ENCODE measurements around the gene COPS6.

Gene COPS6

DNA sequence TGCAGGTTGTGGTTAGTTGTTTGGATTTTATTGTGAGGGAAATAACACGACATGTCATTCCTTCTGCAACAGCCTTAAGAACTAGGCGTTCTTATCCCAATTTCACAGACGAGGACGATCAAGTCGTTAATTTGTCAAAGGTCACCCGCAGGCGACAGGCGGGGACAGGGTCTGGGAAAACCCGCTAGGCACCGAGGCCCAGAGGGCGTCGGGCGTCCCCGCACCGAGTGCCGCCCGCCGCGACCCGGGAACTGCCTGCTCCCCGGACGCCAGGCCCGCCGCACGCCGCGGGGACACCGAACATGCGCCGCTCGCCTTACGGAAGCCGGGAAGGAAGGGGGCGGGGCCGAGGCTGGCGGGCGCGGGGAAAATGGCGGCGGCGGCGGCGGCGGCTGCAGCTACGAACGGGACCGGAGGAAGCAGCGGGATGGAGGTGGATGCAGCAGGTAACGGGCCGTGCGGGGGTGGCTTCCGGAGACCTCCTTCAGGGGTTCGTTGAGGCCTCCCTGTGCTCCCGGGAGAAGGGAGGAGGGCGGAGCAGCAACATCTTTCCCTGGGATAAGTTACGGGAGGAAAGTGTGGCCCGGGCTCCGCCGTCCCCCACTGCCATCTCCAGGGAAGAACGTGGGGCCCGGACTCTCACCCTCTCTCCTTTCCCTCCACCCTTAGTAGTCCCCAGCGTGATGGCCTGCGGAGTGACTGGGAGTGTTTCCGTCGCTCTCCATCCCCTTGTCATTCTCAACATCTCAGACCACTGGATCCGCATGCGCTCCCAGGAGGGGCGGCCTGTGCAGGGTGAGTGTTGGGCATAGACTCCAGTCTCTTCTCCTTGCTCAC, at the start of gene COPS6:
Gene COPS6 (plus strand): TSS at position 349 of the 837 bp plus-strand sequence. CDS start 22 bp downstream, at position 371.
- DNase-seq, result peak; percentile 91

DNA sequence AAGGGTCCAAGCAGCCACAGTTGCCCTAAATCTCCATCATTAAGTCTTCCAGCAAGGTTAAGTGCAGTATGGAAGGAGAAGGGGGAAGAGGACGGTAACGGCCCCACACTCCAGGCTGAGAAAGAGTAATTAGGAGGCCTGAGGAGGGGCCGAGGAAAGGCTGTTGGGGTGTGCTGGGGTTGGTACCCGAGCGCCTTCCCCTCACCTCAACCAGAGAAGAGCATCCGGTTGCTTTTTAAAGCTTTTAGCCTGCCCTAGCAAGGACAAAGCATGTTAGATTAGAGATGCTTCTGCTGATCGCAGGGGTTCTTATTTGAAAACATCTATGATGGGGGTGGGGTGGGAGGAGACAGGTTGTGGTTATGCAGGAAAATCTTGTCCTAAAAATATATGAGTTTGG, 48.2 kb upstream of the COPS6 start:
- no peak for DNase-seq

DNA sequence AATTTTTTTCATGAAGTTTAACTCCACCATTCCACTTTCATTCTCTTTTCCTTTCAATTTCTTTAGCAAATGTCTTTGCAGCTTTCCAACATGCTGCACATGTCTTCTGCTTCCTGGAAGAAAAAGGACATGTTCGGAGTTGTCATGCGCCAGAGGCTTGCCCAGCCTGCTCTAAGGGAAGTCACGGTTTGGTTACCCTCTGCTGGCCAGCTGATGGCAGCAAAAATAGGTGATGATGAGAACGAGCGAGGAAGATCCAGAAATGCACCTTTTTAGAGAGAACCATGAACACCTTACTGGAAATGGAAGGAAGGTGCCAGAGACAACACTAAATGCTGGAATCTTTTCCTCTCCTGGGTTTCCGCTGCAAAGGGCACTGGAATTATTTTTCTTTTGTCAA, 44.1 kb upstream of the COPS6 start:
- DNase-seq, result no peak

DNA sequence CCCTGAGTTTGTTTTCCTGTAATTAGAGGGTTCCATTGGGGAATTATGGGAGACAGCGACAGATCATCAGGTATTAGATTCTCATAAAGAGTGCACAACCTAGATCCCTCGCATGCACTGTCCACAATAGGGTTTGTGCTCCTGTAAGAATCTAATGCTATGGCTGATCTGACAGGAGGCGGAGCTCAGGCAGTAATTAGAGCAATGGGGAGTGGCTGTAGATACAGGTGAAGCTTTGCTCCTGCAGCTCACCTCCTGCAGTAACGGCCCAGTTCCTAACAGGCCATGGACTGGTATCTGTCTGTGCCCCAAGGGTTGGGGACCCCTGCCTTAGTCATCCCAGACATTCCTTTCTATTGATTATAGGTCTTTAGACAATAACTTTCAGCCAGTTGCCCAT, 40.1 kb upstream of the COPS6 start:
- no peak for DNase-seq

DNA sequence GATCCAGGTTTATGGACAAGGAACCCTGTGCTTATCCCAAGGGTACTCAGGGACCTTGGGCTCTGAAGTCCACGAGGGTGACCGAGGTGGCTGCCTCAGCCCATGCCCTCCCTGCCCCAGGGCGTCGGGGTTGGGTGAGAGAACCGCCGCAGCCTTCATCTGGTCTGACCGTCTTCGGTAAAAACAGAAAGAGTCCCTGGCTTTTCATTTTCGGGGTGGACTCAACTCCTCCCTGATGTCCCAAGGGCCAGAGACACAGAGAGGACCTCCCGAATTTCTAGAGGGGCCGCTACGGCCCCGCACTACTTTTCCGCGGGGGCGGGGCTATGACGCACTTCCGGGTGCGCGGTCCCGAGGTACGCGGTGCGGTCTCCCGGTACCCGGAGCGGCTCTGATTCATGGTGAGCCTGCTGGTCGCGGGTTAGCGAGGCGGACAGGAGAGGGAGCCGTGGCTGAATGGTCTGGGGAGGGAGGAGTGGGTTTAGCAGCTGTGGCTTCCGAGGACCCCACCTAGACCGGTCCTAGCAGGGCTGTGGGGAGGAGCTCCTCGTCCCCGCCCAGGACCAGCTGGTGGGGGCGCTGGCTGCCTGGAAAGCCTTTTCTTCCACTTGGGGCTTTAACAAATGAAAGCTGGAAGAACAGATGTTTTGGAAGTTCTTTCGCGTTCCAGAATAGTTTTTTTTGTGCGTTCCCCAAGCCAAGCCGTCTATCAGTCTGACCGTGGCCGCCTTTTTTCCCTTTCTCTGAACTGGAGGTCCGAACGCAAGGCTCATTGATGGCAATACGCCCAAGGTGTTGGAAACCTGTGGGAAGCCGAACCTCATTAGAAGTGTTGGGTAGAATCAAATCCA, 39.1 kb upstream of the COPS6 start, which contains the start of gene ZSCAN21:
Gene ZSCAN21 (plus strand): TSS at position 334 of the 851 bp plus-strand sequence. CDS start 7,233 bp downstream, outside the sequence.
- peak; percentile 95 for DNase-seq

DNA sequence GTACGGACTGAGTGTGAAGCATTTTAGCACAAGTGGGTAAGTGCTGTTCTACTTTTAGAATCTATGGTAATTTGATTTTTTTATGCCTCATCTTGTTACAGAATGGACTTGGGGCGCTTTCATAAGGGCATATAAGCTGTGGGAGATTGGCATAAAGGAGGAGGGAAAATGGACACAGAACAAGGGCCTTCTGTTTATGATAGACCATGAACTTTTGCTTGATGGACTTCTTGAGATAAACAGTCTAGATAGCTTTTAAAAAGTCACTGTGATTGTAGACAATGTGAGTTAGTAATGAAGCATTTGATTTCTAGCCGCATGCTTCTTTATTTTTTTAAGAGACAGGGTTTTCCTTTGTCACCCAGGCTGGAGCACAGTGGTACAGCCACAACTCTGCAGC, 37.2 kb upstream of the COPS6 start:
- no peak for DNase-seq

DNA sequence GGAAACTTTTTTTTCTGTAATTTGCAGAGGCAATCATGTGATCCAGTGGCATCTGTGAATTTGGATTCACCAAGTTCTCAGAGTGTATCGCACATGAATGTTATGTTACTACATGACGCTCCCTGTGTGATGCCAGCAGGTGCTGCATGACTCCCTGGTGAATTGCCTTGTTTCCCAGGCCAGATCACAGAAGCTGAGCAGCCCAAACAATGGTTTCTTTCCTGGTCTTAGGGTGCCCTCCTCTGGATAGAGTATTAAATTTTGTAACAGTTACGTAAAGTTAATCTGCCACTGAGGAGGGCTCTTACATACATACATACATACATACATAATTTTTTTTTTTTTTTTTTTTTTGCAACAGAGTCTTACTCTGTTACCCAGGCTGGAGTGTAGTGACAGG, 35.6 kb upstream of the COPS6 start:
- peak; percentile 57 for DNase-seq

DNA sequence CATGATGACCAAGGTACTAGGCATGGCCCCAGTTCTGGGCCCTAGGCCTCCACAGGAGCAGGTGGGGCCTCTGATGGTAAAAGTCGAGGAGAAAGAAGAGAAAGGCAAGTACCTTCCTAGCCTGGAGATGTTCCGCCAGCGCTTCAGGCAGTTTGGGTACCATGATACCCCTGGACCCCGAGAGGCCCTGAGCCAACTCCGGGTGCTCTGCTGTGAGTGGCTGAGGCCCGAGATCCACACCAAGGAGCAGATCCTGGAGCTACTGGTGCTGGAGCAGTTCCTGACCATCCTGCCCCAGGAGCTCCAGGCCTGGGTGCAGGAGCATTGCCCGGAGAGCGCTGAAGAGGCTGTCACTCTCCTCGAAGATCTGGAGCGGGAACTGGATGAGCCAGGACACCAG, 31.8 kb upstream of the COPS6 start:
- DNase-seq, result no peak

DNA sequence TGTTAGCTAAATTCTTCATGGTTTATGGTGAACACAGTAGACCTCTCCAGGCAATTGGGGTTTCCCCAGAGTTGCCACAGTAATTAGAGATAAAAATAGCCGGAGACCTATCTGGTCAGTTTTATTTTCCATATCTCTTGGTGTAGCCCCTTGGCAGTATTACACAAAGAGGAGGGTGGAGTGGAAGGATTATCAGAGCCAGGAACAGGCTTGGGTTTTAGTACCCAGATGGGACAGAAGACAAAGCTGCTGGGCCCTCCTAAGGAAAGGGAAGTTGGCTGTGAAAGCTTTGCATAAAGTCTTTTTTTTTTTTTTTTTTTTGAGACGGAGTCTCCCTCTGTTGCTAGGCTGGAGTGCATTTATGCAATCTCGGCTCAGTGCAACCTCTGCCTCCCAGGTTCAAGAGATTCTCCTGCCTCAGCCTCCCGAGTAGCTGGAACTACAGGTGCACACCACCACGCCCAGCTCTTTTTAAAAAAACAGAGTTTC, 29.5 kb upstream of the COPS6 start:
- no peak for DNase-seq

DNA sequence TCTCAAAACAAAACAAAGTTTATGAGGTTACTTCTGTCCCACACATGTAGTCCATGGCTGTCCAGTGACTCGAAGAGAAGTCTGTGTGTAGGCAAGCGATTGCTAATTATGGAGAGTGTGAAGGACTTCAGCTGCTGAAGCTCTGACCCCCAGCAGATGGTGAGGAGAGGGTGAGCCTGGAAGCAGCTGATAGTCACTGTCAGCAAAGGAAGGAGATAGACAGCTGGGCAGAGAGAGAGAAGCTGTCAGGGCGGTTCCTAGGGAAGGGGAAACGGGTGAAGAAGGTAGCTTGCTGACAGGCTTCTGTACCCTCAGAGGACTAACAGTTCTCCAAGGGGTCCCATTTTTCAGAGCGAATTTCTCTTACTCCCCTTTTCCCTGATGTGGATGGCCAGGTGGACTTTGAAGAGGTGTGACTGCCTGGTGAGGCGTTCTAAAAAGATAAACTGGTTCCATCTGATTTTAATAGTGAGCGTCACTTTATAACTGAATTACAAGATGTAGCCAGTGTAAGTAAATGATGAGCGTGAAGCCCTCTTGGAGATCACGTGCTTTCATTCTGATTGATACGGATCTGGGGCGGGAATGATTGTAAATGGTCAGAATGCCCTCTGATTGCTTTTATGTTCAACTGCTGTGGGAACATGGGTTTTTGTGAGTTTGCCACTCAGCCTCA, 27.1 kb upstream of the COPS6 start:
- DNase-seq, result no peak

DNA sequence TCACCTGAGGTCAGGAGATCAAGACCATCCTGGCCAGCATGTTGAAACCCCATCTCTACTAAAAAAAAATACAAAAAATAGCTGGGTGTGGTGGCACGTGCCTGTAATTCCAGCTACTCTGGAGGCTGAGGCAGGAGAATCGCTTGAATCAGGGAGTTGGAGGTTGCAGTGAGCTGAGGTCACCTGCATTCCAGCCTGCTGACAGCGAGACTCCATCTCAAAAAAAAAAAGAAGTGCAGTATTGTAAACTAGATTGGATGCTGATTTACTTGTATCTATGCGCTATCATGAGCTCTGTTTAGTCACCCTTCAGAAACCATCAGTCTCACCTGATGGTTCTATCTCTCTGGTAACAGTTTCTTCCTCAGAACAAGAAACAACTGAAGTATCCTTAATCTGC, 25.4 kb upstream of the COPS6 start:
- DNase-seq, result no peak

DNA sequence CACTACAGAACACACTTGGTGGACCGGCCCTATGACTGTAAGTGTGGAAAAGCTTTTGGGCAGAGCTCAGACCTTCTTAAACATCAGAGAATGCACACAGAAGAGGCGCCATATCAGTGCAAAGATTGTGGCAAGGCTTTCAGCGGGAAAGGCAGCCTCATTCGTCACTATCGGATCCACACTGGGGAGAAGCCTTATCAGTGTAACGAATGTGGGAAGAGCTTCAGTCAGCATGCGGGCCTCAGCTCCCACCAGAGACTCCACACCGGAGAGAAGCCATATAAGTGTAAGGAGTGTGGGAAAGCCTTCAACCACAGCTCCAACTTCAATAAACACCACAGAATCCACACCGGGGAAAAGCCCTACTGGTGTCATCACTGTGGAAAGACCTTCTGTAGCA, 24.6 kb upstream of the COPS6 start:
- DNase-seq, result no peak

DNA sequence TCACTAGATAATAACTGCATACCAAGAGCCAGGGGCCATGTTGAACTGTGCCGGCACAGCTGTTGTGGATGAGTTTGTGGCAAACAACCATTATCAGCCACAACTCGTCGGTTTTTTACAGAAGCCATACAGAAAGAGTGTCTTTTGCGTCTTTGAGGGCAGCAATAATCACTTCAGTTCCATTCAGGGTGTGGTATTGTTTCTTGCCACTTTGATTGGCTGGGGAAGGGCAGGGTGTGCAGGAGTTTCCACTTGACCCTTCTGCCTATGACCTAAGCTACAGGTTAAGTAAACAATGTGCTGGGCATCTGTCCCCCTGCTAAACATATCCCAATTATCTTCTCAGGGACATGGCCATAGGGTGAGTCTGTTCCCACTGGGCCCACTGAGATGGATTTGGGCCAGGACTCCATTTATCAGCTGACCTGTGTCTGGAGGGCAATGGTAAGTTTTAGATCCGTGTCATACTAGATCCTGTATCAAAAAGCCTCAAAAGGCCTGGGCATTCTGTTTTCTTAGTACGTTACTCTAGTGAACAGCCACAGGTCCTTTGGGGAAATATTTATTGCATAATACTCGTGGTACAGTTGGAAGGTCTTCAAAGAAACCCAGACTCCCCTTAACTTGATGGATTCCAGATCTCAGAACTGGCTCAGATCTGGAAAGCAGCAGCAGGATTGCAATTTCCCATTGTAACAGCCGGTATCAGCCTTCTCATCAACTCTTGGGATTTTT, 23.1 kb upstream of the COPS6 start:
- no peak for DNase-seq

DNA sequence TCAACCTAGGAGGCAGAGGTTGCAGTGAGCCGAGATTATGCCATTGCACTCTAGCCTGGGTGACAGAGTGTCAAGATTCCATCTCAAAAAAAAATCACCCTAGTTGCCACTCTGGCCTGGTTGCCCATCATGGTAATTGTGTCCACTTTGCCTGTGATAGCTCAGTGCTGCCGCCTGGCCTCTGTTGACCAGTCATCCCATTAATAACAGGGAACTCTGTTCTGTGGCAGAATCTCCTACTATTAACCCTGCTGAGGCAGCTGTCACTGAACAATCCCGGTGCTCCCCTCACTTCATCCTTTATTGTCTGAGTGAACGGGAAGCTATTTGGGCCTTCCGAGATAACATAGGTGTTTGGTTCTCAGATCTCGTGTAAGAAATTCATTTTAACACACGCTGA, 21.8 kb upstream of the COPS6 start:
- no peak for DNase-seq

DNA sequence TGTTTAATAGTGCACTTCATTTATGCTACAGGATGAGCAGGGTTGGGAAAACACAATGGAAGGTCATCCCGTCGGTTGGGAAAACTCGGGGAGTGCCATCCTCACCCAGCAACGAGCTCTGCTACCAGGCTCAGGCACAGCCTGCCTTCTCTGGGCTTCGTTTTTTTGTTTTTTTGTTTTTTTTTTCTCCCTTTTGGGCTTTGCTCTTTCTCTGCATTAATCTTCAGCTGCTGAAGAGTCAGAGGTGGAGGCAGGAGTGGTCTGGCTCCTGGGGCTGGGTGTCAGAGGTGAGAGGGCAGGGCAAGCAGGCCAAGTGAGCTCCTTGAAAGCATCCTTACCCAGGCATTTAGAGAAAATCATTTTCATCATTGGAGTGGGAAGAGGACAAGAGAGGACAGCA, 18.8 kb upstream of the COPS6 start:
- DNase-seq, result no peak

DNA sequence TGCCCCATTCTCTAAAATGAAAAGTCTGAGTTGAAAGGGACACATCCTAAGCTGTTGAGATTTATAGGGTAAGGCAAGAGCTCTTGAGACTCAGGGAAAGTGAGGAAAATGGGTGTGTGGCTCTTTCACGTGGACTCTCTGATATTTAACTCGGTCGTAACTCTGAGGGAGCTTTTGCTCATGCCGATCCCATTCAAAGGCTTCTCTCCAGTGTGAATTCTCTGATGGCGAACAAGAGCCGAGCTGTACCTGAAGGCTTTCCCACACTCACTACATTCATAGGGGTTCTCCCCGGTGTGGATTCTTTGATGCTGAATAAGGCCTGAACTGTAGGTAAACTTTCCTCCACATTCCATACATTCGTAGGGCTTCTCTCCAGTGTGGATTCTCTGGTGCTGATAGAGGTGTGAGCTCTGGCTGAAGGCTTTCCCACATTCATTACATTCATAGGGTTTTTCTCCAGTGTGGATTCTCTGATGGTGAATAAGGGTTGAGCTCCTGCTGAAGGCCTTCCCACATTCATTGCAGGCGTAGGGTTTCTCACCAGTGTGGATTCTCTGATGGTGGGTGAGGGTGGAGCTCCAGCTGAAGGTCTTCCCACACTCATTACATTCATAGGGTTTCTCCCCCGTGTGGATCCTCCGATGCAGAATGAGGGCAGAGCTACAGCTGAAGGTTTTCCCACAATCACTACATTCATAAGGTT, 17.6 kb upstream of the COPS6 start:
- DNase-seq, result no peak

DNA sequence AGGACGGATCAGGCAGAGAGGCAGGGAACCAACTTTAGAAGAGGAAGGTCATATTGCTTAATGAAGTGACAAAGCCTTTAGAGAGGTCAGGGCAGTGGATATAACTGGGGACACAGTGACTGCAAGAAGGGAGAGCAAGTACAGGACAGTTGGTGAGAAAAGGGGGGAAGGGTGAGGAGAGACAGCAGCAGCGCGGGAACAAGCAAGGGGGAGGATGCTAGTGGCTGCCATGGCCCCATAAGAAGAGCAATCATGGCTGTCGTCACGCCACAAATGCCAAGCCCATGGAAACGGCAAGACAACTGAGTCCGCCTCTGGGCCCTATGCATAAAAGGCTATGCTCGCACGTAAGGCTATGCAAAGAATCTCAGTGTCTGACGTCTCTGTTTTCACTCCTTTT, 16.3 kb upstream of the COPS6 start:
- no peak for DNase-seq

DNA sequence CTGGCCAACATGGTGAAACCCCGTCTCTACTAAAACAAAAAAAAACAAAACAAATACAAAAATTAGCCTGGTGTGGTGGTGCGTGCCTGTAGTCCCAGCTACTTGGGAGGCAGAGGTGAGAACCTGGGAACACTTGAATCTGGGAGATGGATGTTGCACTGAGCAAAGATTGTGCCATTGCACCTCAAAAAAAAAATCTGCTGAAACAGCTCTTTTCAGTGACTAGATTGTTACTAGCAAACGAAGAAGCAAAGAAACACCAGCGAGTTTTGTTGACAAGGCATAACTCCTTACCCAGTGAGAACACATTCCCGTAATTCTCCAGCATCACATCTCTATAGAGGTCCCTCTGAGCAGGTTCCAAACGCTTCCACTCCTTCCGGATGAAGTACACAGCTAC, 13.9 kb upstream of the COPS6 start:
- DNase-seq, result no peak

DNA sequence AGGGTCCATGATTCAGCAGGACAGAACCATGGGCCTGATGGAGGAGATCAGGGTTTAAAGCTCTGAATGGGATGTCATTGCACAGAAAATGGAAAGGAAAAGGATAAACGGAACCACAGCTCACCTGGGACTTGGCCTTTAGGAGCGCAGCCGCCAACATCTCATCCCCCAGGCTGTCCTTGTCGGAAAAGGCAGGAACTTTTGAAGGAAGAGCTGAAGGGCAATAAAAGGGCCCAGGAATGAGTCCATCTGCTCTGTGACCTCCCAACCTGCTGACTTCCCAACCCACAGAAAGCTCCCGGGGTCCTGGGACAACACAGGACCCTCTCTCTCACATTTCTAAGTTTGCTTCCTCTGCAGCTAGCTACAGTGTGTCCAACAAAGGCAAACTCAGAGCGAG, 13.4 kb upstream of the COPS6 start:
- no peak for DNase-seq

DNA sequence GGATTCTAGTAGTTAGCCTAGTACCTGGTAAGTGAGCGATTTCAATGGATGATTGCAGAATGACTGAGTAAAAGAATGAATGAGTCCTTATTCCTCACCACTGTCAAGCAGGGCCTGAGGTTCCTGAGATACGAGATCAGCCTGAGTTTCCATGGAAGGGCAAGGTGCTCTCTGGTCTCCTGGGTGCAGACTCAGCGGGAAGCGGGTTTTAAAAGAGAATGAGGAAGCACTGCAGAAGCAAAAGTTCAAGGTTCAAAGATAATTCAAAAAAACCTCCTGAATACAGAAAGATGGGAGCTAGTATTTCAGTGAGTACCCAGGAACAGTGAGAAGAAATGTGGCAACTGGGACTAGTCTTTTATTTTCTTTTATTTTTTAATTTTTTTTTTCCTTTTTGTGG, 11.6 kb upstream of the COPS6 start:
- no peak for DNase-seq

DNA sequence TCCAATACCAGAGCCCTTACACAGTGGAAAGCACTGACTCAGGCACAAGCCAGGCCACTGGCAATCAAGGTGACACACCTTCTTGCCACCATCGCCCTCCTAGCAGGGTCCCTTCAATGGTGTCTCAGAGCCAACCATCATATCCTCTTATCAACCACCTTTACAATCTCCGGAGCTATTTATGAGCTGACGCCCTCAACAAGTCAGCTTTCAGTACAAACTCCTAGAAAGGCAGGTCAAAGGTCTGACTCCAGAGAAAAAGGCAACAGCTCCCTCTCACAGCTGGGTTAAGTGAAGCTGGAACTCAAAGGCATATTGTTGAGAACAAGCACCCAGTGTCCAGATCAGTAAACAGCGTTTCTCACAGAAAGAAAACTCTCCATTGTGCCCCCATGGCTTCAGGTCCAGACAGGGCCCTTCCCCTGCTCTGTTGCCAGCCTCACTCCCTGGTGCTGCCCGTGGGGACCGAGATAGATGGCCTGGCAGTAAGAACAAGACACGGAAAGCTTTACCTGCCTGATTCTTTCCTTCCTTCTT, 9.7 kb upstream of the COPS6 start:
- no peak for DNase-seq
